GM19099 (cell line): Measurements from ENCODE around the gene DHRS1.

ENCODE experiments used
- POLR2A ChIP-seq: IDR thresholded peaks from 3 replicates; pipeline ENCODE4 v1.6.1; 2011; ENCODE audit warnings: low read depth; ENCODE audit not compliant: insufficient read length; ENCODE audit errors: extremely low read depth

Gene DHRS1

DNA sequence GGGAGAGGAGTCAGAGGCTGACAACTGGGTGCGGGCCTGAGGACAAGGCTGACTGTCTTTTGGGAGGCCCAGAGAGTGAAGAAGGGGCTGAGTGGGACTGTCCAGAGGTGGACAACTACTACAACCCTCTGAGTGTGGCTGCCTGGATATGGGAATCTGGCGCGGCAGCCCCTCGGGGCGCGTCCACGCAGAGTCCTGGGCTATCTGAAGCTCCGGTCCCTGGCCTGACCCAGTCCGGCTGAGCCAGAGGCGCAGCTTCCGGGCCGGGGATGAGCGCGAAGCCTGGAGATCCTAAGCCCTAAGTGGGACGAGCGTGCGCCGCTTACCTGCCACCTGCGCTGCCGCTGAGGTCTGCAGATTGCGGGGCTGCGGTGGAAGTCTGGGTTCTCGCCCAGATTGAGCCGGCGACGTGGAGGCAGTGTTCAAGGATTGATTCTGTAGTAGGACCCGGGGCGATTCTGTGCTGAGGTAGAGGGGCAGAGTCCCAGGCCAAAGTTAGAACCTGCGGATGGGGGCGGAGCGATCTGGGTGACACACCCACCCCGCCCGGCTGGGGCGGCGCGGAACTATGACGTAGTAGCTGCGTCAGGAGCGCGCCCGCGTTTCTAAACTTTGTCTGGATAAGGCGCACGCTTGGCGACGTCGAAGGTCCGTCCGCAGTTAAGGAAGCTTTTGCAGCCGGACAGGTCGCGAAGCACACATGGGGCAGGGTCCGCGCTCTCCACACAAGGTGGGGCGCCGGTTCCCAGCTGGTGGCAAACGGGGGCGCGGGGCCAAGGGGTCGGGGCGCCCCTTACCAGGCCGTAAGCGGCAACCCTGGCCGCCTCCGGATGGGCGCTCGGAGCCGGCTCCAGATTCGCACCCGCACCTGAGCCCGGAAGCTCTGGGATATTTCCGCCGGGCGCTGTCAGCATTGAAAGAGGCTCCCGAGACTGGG, at the start of gene DHRS1, which contains the start of gene NOP9:
Gene DHRS1 (minus strand): TSS at position 526 of the 937 bp plus-strand sequence. CDS start 674 bp downstream, outside the sequence.
Gene NOP9 (plus strand): TSS at position 596 of the 937 bp plus-strand sequence. CDS start 105 bp downstream, at position 701.
- peak; percentile 75 for TF ChIP-seq POLR2A

DNA sequence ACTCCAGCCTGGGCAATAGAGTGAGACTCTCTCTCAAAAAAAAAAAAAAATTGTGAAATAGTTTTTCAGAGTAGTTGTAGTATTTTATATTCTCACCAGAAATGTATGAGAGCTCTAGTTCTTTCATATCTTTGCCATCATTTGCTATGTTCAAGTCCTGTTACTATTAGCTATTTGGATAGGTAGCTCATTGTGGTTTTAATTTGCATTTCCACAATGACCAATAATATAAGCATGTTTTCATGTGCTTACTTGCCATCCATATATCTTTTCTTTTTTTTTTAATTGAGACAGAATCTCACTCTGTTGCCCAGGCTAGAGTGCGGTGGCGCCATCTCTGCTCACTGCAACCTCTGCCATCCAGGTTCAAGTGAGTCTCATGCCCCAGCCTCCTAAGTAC, 48.6 kb upstream of the DHRS1 start:
- no peak for TF ChIP-seq POLR2A

DNA sequence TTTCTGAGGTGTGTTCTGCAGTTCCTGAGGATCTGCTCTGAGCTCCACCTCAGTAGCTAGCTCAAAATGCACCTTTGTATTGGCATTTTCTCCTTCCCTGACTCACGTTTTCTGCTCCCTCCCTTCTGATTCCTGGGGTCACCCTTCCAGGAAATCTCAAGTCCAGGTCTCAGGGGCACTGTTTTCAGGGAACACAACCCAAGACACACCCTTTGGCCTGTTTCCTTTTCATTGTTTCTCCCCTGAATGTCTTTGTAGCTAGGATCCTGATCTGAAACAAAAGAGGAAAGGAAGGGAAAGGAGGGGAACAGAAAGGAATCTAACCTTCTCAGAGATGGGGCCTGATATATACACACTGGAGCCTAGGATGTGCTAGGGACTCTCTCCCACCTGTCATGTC, 47.6 kb upstream of the DHRS1 start:
- no peak for TF ChIP-seq POLR2A

DNA sequence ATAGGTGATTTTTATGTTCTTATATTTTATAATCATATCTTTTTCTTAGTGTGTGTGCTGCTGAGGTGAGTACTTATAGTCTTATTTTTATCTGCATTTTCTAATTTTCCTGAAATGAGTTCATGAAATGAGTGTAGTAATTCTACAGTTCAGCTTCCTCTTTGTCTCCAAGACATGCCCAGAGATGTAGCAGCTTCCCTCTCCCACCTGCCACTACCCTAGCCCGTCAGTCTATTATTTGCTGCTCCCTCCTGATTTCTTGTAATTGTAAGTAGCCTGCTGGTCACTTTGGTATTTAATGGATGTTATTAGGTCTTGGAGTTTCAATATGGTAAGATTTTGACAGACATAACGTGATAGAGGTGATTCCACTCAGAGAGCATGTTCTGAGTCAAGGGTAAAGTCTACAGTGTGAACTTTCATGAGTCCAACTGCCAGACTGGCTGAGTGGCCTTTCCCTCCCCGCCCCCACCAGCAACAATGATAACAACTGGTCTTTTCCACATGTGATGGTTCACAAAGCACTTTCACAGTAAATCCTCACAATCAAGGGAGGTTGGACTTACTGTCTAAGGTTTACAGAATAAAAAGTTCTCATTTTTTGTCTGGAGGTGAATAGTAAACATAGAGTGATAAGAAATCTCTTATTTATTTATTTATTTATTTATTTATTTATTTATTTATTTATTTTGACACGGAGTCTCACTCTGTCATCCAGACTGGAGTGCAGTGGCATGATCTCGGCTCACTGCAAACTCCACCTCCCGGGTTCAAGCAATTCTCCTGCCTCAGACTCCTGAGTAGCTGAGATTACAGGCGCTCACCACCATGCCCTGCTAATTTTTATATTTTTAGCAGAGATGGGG, 44.4 kb upstream of the DHRS1 start:
- no peak for TF ChIP-seq POLR2A

DNA sequence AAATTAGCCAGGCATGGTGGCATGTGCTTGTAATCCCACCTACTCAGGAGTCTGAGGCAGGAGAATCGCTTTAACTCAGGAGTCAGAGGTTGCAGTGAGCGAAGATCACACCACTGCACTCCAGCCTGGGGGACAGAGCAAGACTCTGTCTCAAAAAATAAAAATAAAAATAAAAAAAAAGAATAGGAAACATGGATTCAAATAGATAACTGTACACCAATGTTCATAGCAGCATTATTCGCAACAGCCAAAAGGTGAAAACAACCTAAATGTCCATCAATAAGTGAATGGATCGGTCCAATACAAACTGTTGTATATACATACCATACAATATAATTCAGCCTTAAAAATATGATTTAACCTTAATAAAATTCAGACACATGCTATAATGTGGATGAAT, 43.3 kb upstream of the DHRS1 start:
- no peak for TF ChIP-seq POLR2A

DNA sequence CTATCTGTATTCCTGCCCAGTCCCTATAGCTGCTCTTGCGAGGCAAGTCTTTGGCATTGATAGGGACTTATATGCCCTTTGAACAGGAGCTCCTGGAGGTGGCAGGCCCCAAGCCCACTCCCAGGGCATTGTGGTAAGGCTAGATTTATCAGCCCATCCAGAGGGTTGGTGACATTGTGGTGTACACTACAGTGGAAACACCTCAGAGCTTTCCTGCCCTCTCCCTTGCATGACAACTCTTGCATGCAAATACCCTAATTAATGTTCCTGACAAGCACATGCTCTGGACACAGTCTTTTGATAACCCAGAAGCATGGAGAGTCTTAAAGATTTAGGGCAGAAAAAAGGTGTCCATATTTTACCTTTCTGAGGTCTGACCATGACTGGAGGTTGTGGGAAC, 41.0 kb upstream of the DHRS1 start:
- TF ChIP-seq POLR2A: no peak

DNA sequence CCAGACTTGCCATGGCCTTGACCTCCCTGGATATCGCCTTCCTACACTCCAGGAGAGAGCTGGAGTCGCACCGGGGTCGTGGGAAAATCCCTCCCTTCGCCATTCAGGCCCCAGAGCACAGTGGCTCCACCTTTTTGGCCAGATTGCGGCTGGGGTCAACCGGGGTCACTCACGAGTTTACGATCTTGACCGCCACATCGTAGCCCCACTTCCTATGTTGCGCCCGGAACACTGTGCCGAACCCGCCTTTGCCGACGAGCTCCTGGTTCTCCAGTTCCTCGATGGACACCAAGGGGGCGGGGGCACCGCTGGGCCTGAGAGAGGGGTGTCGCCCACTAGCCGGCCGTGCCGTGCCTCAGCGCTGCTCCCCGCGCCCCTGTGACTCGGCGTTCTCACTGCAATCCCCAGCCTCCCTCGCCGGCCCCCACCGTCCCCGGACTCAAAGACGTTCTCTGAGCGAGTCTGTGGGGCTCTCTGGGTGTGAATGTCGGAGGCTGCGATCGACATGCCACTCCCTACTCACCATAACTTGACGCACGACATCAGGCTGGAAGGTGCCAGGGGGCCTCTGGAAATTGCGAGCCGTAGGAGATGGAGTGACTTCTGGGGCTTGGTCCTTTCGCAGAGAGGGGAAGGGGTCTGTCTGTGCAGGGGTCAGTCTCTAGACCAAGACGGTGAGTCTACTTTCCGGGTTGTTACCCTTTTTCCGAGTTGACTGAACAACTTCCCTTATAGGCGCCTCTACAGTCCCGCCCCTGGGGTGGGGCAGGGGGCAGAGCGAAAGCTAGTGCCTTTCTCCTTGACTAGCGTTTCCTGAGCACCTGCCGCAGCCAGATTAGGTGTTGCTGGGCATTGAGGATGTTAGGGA, 39.9 kb upstream of the DHRS1 start, which contains the start of gene RIPK3:
Gene RIPK3 (minus strand): TSS at position 708 of the 868 bp plus-strand sequence. CDS start 165 bp downstream, at position 543.
- peak; percentile 63 for TF ChIP-seq POLR2A

DNA sequence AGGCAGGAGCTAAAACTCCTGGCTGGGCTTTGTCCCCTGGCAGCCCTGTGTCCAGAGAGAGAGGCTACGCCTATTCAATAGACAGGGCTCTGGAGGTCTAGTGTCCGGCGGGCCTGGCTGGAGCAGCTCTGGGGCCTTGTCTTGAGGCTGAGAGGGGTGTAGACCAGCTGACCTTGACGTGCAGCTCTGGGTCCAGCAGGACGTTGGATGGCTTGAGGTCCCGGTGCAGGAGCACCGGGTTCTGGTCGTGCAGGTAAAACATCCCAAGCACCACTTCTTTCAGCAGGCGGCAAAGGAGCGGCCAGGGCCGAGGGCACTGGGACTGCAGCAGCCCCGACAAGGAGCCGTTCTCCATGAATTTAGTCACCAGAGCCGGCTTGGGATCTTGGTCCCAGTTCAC, 39.3 kb upstream of the DHRS1 start:
- no peak for TF ChIP-seq POLR2A

DNA sequence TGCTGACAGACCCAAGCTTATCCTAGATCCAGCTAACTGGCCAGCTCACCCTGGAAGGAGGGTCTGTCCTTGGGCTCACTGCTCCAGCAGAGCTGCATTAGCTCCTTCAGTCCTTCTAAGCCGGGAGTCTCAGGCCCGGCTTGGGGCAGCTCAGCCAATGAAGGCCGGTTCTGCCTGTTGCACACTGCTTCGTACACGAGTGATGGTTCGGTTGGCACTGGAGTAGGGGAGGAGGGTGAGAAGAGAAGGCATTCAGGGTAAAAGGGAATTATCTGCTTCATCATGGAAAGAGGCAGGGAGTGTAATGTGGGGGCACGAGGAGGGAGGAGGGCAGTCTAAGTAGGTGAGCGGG, 38.2 kb upstream of the DHRS1 start:
- no peak for TF ChIP-seq POLR2A

DNA sequence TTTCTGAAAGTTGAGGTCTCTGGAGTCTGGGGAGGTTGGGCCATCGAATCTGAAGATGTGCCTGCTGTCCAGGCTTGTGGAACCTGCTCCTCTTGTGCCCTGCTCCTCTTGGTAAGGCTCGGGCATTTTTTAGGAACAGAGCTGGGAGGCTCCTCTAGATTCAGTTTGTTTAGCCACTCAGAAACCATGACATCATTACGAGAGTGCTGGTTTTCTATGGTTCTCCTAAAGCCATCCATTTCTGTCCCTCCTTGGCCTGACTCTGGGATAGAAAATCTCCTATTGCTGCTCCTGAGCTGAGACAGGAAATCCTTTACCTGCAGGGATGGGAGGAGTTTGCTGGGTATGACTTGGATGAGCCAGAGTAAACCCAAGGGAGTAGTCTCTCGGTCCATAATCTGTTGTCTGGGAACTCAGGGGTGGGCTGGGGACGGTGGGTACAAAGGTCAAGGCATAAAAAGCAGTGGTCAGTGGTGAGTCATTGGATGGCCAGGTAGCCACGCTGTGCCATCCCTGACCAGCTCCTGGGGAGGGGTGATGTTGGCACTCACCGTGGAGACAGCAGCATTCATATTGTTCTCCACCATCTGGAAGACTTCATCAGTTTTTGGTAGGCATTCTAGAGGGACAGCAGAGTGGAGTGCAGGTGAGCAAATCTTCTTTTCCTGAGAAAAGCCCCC, 37.7 kb upstream of the DHRS1 start:
- TF ChIP-seq POLR2A: no peak

DNA sequence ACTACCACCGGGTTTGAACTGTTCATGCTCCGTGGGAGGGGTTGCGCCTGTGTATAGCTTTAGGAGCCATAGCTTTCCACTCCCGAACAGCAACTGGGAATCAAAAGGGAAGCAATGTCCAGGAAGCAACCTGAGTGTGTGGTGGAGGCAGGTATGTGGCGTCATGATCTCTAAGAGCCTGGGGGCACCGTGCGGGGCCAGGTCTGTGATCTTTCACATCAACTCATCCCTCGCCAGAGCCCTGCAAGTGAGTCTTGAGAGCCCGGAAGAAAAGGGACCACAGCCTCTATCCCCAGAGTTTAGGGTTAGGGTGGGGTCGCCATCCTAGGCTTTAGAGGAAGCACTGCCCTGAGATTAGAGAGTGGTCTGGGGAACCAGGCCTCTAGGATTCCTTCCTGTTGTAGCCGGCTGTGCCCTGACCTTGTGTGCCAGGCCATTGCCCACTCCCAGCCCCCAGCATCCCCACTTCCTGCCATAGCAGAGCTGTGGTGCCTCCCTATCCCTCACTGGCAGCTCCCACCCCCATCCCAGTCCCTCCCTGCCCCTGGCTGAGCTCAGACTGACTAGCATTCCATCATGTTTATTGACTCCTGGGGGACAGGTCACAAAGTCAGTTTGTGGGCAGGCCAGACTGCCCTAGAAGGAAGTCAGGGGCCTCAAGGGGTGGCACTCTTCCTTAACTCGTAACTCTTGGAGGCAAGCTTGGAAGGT, 36.0 kb upstream of the DHRS1 start:
- TF ChIP-seq POLR2A: no peak

DNA sequence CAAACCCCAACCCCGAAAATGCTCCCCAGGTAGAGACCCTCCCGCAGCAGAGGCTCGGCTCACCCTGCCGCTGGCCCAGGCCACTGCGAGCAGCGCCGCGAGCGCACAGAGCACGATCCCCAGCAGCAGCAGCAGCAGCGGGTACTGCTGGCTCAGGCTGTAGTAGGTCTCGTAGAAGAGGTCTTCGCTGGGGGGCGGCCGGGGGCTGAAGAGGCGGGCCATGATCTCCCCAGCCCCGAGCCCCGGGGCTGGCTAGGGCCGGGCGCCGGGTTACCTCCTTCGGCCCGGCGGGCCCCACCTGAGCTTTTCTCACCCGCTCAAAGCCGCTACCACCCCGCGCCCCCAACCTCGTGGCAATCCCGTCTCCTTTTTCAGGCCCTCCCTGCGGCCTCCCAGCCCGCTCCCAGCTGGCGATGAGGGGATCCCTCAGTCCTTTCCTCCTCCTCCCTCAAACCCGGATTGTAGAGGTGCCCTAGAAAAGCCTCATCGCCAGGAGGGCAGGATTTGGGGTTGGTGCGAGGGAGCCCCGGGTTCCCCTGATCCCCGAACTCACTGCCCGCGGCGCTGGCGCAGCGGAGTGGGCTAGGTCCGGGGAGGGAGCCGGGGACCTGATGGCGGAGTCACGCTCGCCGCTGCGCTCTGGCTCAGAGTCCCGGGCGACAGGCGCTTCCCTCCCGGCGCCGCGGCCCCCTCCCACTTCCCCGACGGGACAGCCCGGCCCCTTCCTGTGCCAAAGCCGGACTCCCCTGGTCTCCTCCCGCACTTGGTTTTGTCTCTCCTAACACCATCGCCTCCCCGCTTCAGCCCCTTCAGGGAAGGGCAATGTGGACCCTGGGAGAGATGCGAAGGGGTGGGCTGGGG, 35.1 kb upstream of the DHRS1 start, which contains the start of gene ADCY4:
Gene ADCY4 (minus strand): TSS at position 641 of the 861 bp plus-strand sequence. CDS start 419 bp downstream, at position 222.
- TF ChIP-seq POLR2A: no peak
